SK-N-SH (cell line): ENCODE data around the gene NEURL1. TPM values are rescaled to one million over a fixed set of nuclear protein-coding genes. Genes with fewer than 3 reads are reported as not detected.

Source experiments
- CTCF ChIA-PET: fragments of 300-600, 350-600 bp; formaldehyde crosslinking; extraction: SDS; loops from one replicate; lab custom pipeline; 2021; lab: Yijun Ruan, JAX
- POLR2A ChIA-PET: fragments of 350-600 bp; sonication (Branson Sonifier 250); formaldehyde crosslinking; extraction: SDS; loops from one replicate; lab custom pipeline; 2020; ENCODE audit warnings: antibody characterized with exemption, inconsistent platforms; lab: Yijun Ruan, JAX
- DNase-seq: peaks from one replicate; pipeline ENCODE4 v3.0.0; 2012
- H2AFZ ChIP-seq: fragments of 200-600 bp; sonication (generic); 2 replicates; pipeline ENCODE4 v1.8.1; 2016; ENCODE audit warnings: antibody characterized with exemption, mild to moderate bottlenecking, low read depth
- H3F3A ChIP-seq: fragments of 200-600 bp; sonication (generic); replicated peaks from 2 replicates; pipeline ENCODE3; 2016; ENCODE audit warnings: antibody characterized with exemption, mild to moderate bottlenecking; ENCODE audit not compliant: insufficient read depth
- H3K27ac ChIP-seq, 2 experiments: fragments of 200-500 bp in 1 of 2; fragments of 200-600 bp in 1 of 2; sonication (Bioruptor generic) in 1 of 2; sonication (generic), shearing (Covaris generic) in 1 of 2; 2 replicates each; pipeline versions ENCODE4 v1.5.1 to v1.6.1; 2014 to 2016; ENCODE audit warnings: low read depth in 2 of 2, inconsistent platforms in 1 of 2, low read length in 1 of 2, mild to moderate bottlenecking in 1 of 2, mixed read lengths in 1 of 2
- H3K27me3 ChIP-seq: fragments of 200-600 bp; sonication (generic), shearing (Covaris generic); 2 replicates; pipeline ENCODE4 v1.6.1; 2016; ENCODE audit warnings: mixed run types; ENCODE audit not compliant: insufficient read depth
- H3K36me3 ChIP-seq, 2 experiments: fragments of 200-500 bp in 1 of 2; fragments of 200-600 bp in 1 of 2; sonication (Bioruptor generic) in 1 of 2; sonication (generic) in 1 of 2; replicated peaks in 1 of 2; 2 replicates each; pipeline versions ENCODE3 to v1.5.1; 2014 to 2016; ENCODE audit warnings: low read length in 1 of 2, mild to moderate bottlenecking in 1 of 2; ENCODE audit not compliant: insufficient read depth in 2 of 2, control insufficient read depth in 1 of 2
- H3K4me1 ChIP-seq, 2 experiments: fragments of 200-500 bp in 1 of 2; fragments of 200-600 bp in 1 of 2; sonication (Bioruptor generic) in 1 of 2; sonication (generic), shearing (Covaris generic) in 1 of 2; 2 replicates each; pipeline versions ENCODE4 v1.5.1 to v1.6.1; 2014 to 2016; ENCODE audit warnings: low read depth in 1 of 2, low read length in 1 of 2, mixed run types in 1 of 2; ENCODE audit not compliant: insufficient read depth in 2 of 2, control insufficient read depth in 1 of 2
- H3K4me2 ChIP-seq: fragments of 200-600 bp; sonication (generic), shearing (Covaris generic); 2 replicates; pipeline ENCODE4 v1.6.1; 2017; ENCODE audit warnings: mixed run types
- H3K4me3 ChIP-seq, 2 experiments: fragments of 200-500 bp in 1 of 2; fragments of 200-600 bp in 1 of 2; sonication (Bioruptor generic) in 1 of 2; sonication (generic), shearing (Covaris generic) in 1 of 2; 2 replicates each; pipeline versions ENCODE4 v1.5.1 to v1.8.1; 2014 to 2016; ENCODE audit warnings: low read depth in 2 of 2, inconsistent platforms in 1 of 2, low read length in 1 of 2, mild to moderate bottlenecking in 1 of 2, mixed read lengths in 1 of 2, moderate library complexity in 1 of 2
- H3K79me2 ChIP-seq: fragments of 200-600 bp; sonication (generic); 2 replicates; pipeline ENCODE4 v1.8.1; 2017; ENCODE audit warnings: mild to moderate bottlenecking; ENCODE audit not compliant: insufficient read depth
- H3K9ac ChIP-seq: fragments of 200-600 bp; sonication (generic); 2 replicates; pipeline ENCODE4 v1.6.1; 2017; ENCODE audit warnings: mixed run types
- H3K9me2 ChIP-seq: fragments of 200-600 bp; sonication (generic); 2 replicates; pipeline ENCODE4 v1.6.1; 2017; ENCODE audit warnings: mixed run types
- H3K9me3 ChIP-seq: fragments of 200-600 bp; sonication (generic); 2 replicates; pipeline ENCODE4 v1.6.1; 2017; ENCODE audit warnings: mixed run types, mild to moderate bottlenecking, moderate library complexity
- H4K20me1 ChIP-seq: fragments of 200-600 bp; sonication (generic); 2 replicates; pipeline ENCODE4 v1.6.1; 2017; ENCODE audit warnings: mild to moderate bottlenecking, mixed run types; ENCODE audit not compliant: insufficient read depth
- CHD2 ChIP-seq: fragments of 150-350 bp; IDR thresholded peaks from 2 replicates; pipeline ENCODE4 v1.6.1; 2018; ENCODE audit warnings: low read length; ENCODE audit not compliant: partially characterized antibody
- EZH2phosphoT487 ChIP-seq: fragments of 200-600 bp; sonication (generic); IDR thresholded peaks from 2 replicates; pipeline ENCODE4 v1.6.1; 2017; ENCODE audit warnings: low read depth, mixed run types, mild to moderate bottlenecking, antibody characterized with exemption, moderate library complexity, borderline replicate concordance
- FOSL2 ChIP-seq: IDR thresholded peaks from 2 replicates; pipeline ENCODE4 v1.4.0; 2012; ENCODE audit warnings: low read depth, mild to moderate bottlenecking, moderate library complexity, borderline replicate concordance
- FOXJ3 ChIP-seq: sonication (generic); formaldehyde crosslinking; IDR thresholded peaks from 2 replicates; pipeline ENCODE4 v1.5.1; 2020; ENCODE audit warnings: mild to moderate bottlenecking, missing genetic modification reagents
- FOXM1 ChIP-seq: IDR thresholded peaks from 2 replicates; pipeline ENCODE4 v1.4.0; 2012; ENCODE audit warnings: low read depth, mild to moderate bottlenecking
- JUND ChIP-seq: IDR thresholded peaks from 2 replicates; pipeline ENCODE4 v1.4.0; 2012
- MXI1 ChIP-seq: IDR thresholded peaks from 2 replicates; pipeline ENCODE4 v1.6.1; 2012; ENCODE audit warnings: mild to moderate bottlenecking, low read depth, low read length, improper control_type of control experiment
- NRF1 ChIP-seq: IDR thresholded peaks from 2 replicates; pipeline ENCODE4 v1.6.1; 2012; ENCODE audit warnings: low read depth, mild to moderate bottlenecking, low read length
- RAD21 ChIP-seq: IDR thresholded peaks from 2 replicates; pipeline ENCODE4 v1.6.1; 2012; ENCODE audit warnings: mild to moderate bottlenecking, low read length
- RCOR1 ChIP-seq: fragments of 150-350 bp; IDR thresholded peaks from 2 replicates; pipeline ENCODE4 v1.6.1; 2017; ENCODE audit warnings: antibody characterized with exemption, low read length
- RXRA ChIP-seq: IDR thresholded peaks from 2 replicates; pipeline ENCODE4 v1.4.0; 2012; ENCODE audit warnings: low read depth, mild to moderate bottlenecking, borderline replicate concordance
- SIN3A ChIP-seq: IDR thresholded peaks from 2 replicates; pipeline ENCODE4 v1.6.1; 2012; ENCODE audit warnings: low read depth, mild to moderate bottlenecking, low read length, moderate library complexity, borderline replicate concordance
- SMC3 ChIP-seq: IDR thresholded peaks from 2 replicates; pipeline ENCODE4 v1.6.1; 2012; ENCODE audit warnings: low read depth, low read length, improper control_type of control experiment
- TAF1 ChIP-seq: IDR thresholded peaks from 2 replicates; pipeline ENCODE4 v1.6.1; 2012; ENCODE audit warnings: low read depth, mild to moderate bottlenecking, low read length, moderate library complexity, borderline replicate concordance
- TCF12 ChIP-seq: IDR thresholded peaks from 2 replicates; pipeline ENCODE4 v1.4.0; 2012
- TEAD4 ChIP-seq: IDR thresholded peaks from 2 replicates; pipeline ENCODE4 v1.4.0; 2012; ENCODE audit warnings: mild to moderate bottlenecking, borderline replicate concordance; ENCODE audit not compliant: insufficient read depth
- WGBS: methylation state at CpG from one replicate; pipeline ENCODE4 v1.1.6; 2017; ENCODE audit warnings: low lambda C conversion rate; 5-methylcytosine and 5-hydroxymethylcytosine counted together
- polyA plus RNA-seq, 3 experiments: library from polyadenylated mRNA; depleted of rRNA; stranded (reverse); fragments of >200 nt; gene quantifications; 2 replicates each; pipeline ENCODE4 v1.2.3, GENCODE V29; 2012
- TF ChIP-seq, protein P1 (sequence below): fragments of 150-350 bp; IDR thresholded peaks from 2 replicates; pipeline ENCODE4 v1.6.1; 2017; ENCODE audit warnings: antibody characterized with exemption, low read length, low read depth, borderline replicate concordance
- TF ChIP-seq, protein P2 (sequence below): IDR thresholded peaks from 2 replicates; pipeline ENCODE4 v1.4.0; 2012; ENCODE audit warnings: low read depth, borderline replicate concordance
- TF ChIP-seq, protein P3 (sequence below): fragments of 150-350 bp; IDR thresholded peaks from 2 replicates; pipeline ENCODE4 v1.6.1; 2016; ENCODE audit warnings: mild to moderate bottlenecking, low read depth, low read length
- TF ChIP-seq, protein P4 (sequence below): IDR thresholded peaks from 2 replicates; pipeline ENCODE4 v1.4.0; 2012; ENCODE audit warnings: low read depth

The NEURL1 gene
- polyA plus RNA-seq, 1 of the 3 experiments (the other 2 are of a cell fraction), result 0.05 TPM

DNA sequence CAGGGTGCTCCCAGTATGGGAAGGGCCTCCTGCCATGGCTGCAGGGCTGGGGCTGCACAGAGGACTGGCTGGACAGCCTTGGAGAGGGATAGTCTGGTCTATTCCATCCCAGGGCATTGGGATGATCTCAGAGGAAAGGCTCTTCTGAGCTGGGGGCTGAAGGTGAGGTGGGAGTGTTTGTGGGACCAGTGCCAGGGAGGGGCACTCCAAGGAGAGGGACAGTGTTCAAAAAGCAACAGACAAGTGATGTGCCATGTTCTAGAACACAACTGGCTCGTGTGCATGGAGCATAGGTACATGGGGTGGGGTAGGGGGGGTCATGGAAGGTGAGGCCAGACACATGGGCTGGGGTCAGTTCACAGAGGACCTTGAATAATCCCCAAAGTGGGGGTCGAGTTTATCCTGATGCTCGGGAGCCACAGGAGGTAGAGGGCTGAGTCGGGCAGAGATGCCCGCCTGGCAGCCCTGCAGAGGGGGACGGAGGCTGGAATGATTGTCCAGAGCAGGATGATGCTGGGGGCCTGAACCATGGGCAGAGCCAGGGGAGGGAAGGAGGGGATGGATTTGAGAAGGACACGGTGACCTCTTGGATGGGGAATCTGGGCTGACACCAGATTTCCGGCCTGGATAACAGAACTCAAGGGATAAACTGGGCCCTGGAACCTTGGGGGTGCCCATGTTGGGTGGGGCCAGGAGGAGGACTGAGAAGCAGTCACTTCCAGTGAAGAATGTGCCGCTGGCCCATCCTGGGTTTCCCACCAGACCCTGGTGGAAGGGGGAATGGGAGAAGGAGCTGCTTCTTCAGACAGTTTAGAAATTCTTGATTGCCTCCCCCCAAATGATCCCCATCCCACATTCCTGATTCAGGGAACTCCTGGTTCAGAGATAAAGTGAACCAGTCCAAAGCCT is 50.4 kb downstream of the NEURL1 start:
- Histone ChIP-seq H2AFZ (no peak overlapping the region), H3K79me2 (no peaks in the 10 kb centered on the region), H3K4me2 (no peak overlapping the region), H3K27ac (peak overlapping the region in 1 of 2 experiments; percentile 91; a peak in 2 of 4 replicates), H3K9me3 (no peaks in the 10 kb centered on the region), H3K36me3 (no peaks in the 10 kb centered on the region), H3K27me3 (peaks cover 9% of the 10 kb centered on the region; the same call in 1 of the 2 replicates), H3K9me2 (no peaks in the 10 kb centered on the region), H3K4me3 (no peak overlapping the region), H4K20me1 (no peaks in the 10 kb centered on the region), H3K4me1 (peaks cover 8 to 45% of the 10 kb centered on the region in 2 experiments; a peak in 3 of 4 replicates), H3F3A (no peaks in the 10 kb centered on the region), H3K9ac (no peak overlapping the region)
- DNase-seq, result peak; percentile 26
- WGBS, result 63% methylated on average over 5 of the region's 9 CpGs
- ChIA-PET POLR2A (interaction anchor here (0.6 kb wide), 1 partner anchor 8 kb away, joined by 3 read pairs; no protein-coding TSS in a partner anchor), CTCF (interaction anchor here (0.7 to 3.4 kb wide), 13 partner anchors 9 to 63 kb away, joined by 3 to 18 read pairs (median 6); no protein-coding TSS in a partner anchor)
- TF ChIP-seq, protein P1, sequence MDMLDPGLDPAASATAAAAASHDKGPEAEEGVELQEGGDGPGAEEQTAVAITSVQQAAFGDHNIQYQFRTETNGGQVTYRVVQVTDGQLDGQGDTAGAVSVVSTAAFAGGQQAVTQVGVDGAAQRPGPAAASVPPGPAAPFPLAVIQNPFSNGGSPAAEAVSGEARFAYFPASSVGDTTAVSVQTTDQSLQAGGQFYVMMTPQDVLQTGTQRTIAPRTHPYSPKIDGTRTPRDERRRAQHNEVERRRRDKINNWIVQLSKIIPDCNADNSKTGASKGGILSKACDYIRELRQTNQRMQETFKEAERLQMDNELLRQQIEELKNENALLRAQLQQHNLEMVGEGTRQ, result no peak
- TF ChIP-seq JUND (no peak), FOXJ3 (CRISPR knock-in tag) (no peak), SMC3 (no peak), TEAD4 (no peak), TAF1 (no peak), MXI1 (no peak), RCOR1 (no peak), TCF12 (no peak), FOSL2 (no peak), RXRA (no peak), NRF1 (no peak), CHD2 (no peak), EZH2phosphoT487 (no peak), SIN3A (no peak), FOXM1 (no peak), RAD21 (no peak)
- TF ChIP-seq, protein P2, sequence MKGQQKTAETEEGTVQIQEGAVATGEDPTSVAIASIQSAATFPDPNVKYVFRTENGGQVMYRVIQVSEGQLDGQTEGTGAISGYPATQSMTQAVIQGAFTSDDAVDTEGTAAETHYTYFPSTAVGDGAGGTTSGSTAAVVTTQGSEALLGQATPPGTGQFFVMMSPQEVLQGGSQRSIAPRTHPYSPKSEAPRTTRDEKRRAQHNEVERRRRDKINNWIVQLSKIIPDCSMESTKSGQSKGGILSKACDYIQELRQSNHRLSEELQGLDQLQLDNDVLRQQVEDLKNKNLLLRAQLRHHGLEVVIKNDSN, result no peak
- TF ChIP-seq, protein P3, sequence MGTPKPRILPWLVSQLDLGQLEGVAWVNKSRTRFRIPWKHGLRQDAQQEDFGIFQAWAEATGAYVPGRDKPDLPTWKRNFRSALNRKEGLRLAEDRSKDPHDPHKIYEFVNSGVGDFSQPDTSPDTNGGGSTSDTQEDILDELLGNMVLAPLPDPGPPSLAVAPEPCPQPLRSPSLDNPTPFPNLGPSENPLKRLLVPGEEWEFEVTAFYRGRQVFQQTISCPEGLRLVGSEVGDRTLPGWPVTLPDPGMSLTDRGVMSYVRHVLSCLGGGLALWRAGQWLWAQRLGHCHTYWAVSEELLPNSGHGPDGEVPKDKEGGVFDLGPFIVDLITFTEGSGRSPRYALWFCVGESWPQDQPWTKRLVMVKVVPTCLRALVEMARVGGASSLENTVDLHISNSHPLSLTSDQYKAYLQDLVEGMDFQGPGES, result no peak
- TF ChIP-seq, protein P4, sequence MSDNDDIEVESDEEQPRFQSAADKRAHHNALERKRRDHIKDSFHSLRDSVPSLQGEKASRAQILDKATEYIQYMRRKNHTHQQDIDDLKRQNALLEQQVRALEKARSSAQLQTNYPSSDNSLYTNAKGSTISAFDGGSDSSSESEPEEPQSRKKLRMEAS, result no peak
